Activated naive CD8-positive, alpha-beta T cell treated with anti-CD3 and anti-CD28 coated beads, Interleukin-2, amount 50 U/mL, for 24 hours (primary cell): ENCODE results near the gene PARM1.

ENCODE experiments used
- ATAC-seq: fragments of 150-1000 bp; cut with Tn5 transposase; one replicate; pipeline ENCODE4 v1.10.0; 2021
- DNase-seq: peaks from one replicate; pipeline ENCODE4 v3.0.0; 2021
- H3K27ac Mint-ChIP-seq: one replicate; pipeline ENCODE4 v1.8.0; 2021; ENCODE audit warnings: mild to moderate bottlenecking, mixed read lengths
- H3K27me3 Mint-ChIP-seq: one replicate; pipeline ENCODE4 v1.8.0; 2021; ENCODE audit warnings: mixed read lengths
- H3K36me3 Mint-ChIP-seq: one replicate; pipeline ENCODE4 v1.8.0; 2021; ENCODE audit warnings: low read depth, mixed read lengths
- H3K4me1 Mint-ChIP-seq: one replicate; pipeline ENCODE4 v1.8.0; 2021; ENCODE audit warnings: mixed read lengths
- H3K4me3 Mint-ChIP-seq: one replicate; pipeline ENCODE4 v1.8.0; 2021; ENCODE audit warnings: mild to moderate bottlenecking, moderate library complexity, mixed read lengths
- H3K9me3 Mint-ChIP-seq: one replicate; pipeline ENCODE4 v1.8.0; 2021; ENCODE audit warnings: mixed read lengths

PARM1 gene

DNA sequence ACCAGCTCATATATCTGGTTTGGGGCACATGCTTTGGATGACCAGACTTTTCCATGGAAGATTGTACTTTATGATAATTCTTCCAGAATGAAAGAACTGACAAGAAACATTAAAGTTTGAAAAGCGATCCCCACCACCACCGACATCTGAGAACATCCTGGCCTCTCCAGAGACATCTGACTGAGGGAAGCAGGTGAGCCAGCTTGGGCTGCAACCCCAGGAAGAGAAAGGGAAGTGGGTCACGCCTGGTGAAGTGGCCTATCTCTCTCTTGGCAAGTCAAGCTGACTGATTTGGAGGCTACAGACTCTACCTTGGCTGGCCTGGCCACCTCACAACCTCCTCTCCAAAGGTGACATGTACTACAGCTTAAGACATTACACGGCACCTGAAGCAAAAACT lies 20.7 kb downstream of the PARM1 start:
- Mint-ChIP-seq H3K9me3 (no peaks in the 10 kb centered on the region), H3K4me1 (no peaks in the 10 kb centered on the region), H3K4me3 (no peak overlapping the region), H3K27ac (no peak overlapping the region), H3K27me3 (no peaks in the 10 kb centered on the region), H3K36me3 (no peaks in the 10 kb centered on the region)
- DNase-seq = no peak
- no peak for ATAC-seq

DNA sequence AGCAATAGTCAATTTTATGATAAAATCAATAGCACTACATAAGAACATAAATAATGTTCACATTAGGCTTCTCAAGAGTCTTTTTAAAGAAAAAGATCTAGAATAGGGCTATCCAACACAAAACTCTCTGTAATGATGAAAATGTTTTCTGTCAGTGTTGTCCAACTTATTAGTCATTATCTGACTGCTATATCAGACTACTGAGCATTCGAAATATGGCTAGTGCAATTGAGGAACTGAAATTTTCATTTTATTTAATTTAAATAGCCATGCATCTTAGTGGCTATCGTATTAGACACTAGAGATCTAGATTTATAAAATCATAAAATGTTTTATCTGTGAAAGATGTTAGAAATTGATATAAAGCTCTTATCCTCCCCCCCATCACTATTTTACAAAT lies 26.0 kb downstream of the PARM1 start:
- DNase-seq = no peak
- Mint-ChIP-seq H3K4me1 (no peaks in the 10 kb centered on the region), H3K4me3 (no peak overlapping the region), H3K36me3 (no peaks in the 10 kb centered on the region), H3K27me3 (no peaks in the 10 kb centered on the region), H3K9me3 (peaks cover 15% of the 10 kb centered on the region), H3K27ac (no peak overlapping the region)
- no peak for ATAC-seq

DNA sequence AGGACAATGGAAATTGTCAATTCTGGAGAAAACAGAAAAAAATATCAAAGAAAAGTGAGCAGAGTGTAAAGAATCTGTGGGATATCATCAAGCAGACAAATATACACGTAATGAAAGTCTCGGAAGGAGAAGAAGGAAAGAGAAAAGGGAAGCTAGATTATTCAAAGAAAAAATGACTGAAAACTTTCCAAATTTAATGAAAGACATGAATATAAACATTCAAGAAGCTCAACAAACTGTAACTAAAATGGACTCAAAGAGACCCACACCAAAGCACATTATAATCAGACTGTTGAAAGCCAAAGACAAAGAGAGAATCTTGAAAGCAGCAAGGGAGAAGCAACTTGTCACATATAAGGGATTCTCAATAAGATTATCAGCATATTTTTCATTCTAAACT lies 28.3 kb downstream of the PARM1 start:
- Mint-ChIP-seq H3K4me3 (no peak overlapping the region), H3K36me3 (no peaks in the 10 kb centered on the region), H3K9me3 (peaks cover 15% of the 10 kb centered on the region), H3K27me3 (no peaks in the 10 kb centered on the region), H3K4me1 (no peaks in the 10 kb centered on the region), H3K27ac (no peak overlapping the region)
- DNase-seq (no peak), ATAC-seq (no peak)

DNA sequence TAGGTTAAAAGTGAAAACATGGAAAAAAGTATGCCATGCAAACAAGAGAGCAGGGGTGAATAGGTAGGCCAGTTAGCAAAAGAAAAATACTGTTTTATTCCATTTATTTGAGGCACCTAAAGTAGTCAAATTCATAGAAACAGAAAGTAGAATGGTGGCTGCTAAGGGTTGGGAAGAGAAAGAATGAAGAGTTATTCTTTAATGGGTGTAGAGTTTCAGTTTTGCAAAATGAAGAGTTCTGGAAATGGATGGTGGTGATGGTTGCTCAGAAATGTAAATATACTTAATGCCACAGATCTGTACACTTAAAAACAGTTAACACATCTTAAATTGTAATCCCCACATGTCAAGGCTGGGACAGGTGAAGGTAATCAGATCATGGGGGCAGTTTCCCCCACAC lies 29.7 kb downstream of the PARM1 start:
- Mint-ChIP-seq H3K27ac (no peak overlapping the region), H3K4me1 (no peaks in the 10 kb centered on the region), H3K9me3 (peaks cover 15% of the 10 kb centered on the region), H3K27me3 (no peaks in the 10 kb centered on the region), H3K36me3 (no peaks in the 10 kb centered on the region), H3K4me3 (no peak overlapping the region)
- DNase-seq = no peak
- ATAC-seq = no peak

DNA sequence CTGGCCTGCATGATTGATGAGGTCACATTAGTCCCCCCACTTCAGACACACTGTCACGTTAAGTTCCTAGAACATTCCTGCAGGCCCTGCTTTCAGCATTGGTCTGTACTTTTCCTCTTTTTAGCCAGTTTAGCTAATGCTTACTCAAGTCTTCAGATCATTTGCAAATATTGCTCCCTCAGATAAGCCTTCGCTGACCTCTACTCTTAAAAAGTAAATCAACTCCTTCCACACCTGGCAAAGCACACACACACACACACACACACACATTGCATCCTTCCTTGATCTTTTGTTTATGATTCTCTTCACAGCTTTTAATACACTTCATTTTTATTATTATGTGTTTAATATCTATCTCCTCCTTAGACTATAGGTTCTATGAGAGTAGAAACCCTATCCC lies 31.4 kb downstream of the PARM1 start:
- Mint-ChIP-seq H3K4me3 (no peak overlapping the region), H3K27ac (no peak overlapping the region), H3K36me3 (no peaks in the 10 kb centered on the region), H3K27me3 (no peaks in the 10 kb centered on the region), H3K4me1 (no peaks in the 10 kb centered on the region), H3K9me3 (peaks cover 15% of the 10 kb centered on the region)
- ATAC-seq (no peak), DNase-seq (no peak)

DNA sequence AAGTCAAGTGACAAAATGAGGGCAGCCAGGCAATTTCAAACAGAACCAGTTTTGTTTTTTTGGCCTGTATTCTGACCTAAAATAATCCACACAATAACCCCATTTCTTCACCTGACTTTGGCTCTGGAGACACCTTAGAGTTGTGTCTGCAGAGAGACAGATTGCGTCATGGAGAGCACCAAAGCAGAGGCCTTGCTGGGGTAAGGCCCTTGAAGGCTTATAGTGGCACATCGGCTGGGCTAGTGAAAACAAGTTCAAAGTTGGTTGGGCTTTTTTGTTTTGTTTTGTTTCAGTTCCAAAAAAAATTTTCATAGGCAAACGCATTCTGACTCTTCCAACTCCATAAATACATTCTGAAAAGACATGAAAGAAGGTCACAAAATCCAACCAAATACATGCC lies 34.4 kb downstream of the PARM1 start:
- DNase-seq (no peak), ATAC-seq (no peak)
- Mint-ChIP-seq H3K27ac (no peak overlapping the region), H3K9me3 (no peaks in the 10 kb centered on the region), H3K27me3 (no peaks in the 10 kb centered on the region), H3K4me1 (no peaks in the 10 kb centered on the region), H3K4me3 (no peak overlapping the region), H3K36me3 (no peaks in the 10 kb centered on the region)

DNA sequence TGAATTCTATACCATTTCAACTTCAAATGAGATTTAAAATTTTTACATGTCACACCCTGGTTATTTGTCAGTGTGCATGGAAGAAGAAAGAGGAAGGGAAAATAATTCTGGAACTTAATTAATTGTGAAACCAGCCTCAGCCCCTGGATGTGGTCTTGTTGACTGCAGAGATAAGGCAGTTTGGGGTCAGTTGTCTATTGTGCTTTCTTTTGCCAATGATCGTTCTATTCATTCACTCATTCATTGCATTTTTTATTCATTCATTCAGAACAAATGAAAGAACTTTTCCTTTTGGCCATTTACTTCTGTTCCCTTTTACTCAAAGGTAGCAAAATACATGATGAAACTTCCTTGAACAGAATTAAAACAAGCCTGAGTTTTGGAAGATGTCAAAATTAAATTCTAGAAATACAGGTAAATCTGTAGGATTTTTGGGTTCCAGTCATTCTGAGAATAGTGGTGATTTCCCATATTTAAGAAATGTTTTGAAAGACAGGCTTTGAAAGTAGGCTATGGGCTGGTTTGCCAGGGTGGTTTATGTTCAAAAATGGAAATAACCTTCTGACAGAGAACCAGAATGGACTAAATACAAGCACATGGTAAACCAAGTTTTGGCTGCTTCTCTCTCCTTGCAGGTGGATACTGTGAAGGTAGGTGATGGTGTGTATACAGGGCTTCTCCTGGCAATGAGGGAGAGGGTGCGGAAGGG lies 35.7 kb downstream of the PARM1 start:
- ATAC-seq = no peak
- no peaks in the 10 kb centered on the region for H3K27me3 Mint-ChIP-seq
- H3K4me1 Mint-ChIP-seq = no peaks in the 10 kb centered on the region
- no peak overlapping the region for H3K27ac Mint-ChIP-seq
- peaks cover 1% of the 10 kb centered on the region for H3K9me3 Mint-ChIP-seq
- no peak overlapping the region for H3K4me3 Mint-ChIP-seq
- no peaks in the 10 kb centered on the region for H3K36me3 Mint-ChIP-seq
- DNase-seq = no peak

DNA sequence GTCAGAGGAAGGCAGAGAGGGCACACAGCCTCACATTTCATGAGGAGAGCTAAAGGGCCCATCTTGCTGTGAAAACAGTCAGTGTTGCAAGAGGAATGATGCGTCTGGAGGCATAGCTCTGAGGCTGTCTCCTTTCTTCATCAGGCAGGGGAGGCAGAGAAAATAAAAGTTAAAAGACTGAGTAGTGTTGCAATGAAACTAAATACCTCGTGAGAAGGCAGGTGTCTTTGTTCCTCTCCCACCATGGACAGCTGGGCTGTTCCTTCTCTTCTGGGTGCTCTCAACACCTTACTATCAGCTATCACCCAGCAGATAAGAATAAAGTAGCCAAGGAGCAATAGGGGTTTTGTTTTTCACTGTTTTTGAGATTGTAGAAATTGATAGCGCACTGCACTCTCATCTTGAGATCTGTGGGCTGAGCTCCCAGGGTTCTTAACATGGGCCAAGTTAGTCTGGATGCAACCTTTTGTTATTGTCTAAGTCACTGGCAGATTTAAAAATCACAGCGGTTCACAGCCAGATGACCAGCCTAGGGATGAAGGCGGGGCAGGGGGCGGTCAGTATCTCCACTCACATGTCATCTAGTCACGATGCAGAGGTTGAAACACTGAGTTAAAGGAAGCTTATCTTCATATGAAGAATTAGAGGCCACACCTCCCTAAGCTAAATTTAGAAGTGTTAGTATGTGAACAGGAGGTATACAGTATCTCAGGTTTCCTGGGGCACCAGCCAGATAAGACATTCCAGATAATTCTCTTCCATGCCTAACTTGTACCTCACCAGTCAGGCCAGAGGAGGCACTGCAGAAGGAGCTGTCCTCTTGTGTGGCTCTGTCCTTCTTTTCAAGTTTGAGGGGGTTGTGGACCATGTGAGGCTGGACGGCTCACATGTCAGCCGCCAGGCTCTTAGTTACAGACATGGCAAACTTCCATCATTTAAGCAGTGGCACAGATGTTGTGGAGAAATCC lies 36.9 kb downstream of the PARM1 start:
- Mint-ChIP-seq H3K4me1 (no peaks in the 10 kb centered on the region), H3K27ac (no peak overlapping the region), H3K27me3 (no peaks in the 10 kb centered on the region), H3K36me3 (no peaks in the 10 kb centered on the region), H3K9me3 (peaks cover 4% of the 10 kb centered on the region), H3K4me3 (no peak overlapping the region)
- DNase-seq (no peak), ATAC-seq (no peak)

DNA sequence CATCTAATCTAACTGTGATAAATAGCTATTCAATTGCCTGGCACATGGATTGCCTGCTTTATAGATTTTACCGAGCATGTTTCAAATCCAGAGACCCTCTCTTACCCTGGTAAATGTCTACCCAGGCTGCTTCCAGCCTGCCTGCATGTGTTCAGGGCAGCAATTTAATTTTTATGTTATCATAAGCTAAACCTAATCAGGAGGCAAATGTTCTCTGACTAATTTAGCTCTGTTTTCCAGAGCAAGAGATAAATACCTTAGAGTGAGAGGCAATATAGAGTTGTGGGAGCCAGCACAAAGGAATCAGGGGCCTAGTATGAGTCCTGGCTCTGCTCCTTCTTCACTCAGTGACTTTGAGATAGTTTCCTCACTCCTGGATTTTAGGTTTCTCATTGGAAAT lies 37.7 kb downstream of the PARM1 start:
- no peak for ATAC-seq
- no peak for DNase-seq
- peaks cover 4% of the 10 kb centered on the region for H3K9me3 Mint-ChIP-seq
- H3K27me3 Mint-ChIP-seq = no peaks in the 10 kb centered on the region
- no peak overlapping the region for H3K4me3 Mint-ChIP-seq
- H3K4me1 Mint-ChIP-seq = no peaks in the 10 kb centered on the region
- no peak overlapping the region for H3K27ac Mint-ChIP-seq
- no peaks in the 10 kb centered on the region for H3K36me3 Mint-ChIP-seq

DNA sequence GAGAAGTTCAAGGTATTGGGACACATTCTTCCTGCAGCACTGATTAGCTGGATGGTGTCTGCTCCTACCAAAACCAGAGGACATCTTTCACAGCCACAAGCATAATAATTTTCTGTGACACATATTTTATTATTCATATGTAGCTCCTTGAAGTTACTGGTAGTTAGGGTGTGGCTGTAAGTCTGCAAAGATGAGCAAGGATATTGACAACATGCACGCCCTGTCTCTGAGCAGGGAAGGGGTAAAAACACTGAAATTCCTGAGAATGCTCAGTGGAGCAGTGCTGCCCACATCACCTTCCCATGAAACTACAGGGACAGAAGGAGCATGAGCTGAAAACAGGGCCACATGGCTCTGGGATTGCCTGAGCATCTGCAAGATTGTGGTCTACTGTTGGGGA lies 38.9 kb downstream of the PARM1 start:
- H3K4me3 Mint-ChIP-seq = no peak overlapping the region
- no peak for DNase-seq
- H3K4me1 Mint-ChIP-seq = no peaks in the 10 kb centered on the region
- no peak overlapping the region for H3K27ac Mint-ChIP-seq
- no peak for ATAC-seq
- H3K36me3 Mint-ChIP-seq = no peaks in the 10 kb centered on the region
- H3K9me3 Mint-ChIP-seq = peaks cover 4% of the 10 kb centered on the region
- H3K27me3 Mint-ChIP-seq = no peaks in the 10 kb centered on the region

DNA sequence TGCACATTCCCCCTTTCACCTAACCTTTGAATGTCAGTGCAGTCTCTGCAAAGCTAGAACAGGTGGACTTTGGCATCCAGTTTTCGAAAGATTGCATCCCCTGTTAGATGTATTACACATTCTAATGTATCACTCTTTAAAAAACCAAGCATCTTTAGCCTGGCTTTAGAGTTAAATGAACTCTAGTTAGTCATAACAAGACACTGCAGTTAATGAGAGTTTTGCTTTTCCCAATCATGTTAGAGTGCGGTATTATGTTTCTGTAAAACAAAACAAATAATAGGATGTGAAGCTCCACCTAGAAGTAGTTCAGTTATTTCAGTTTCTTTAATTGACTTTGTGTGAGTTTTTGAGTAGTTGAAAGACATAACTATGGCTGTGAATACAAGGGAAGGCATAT lies 42.2 kb downstream of the PARM1 start:
- Mint-ChIP-seq H3K9me3 (peaks cover 19% of the 10 kb centered on the region), H3K27me3 (no peaks in the 10 kb centered on the region), H3K4me1 (no peaks in the 10 kb centered on the region), H3K4me3 (no peak overlapping the region), H3K27ac (no peak overlapping the region), H3K36me3 (no peaks in the 10 kb centered on the region)
- ATAC-seq (no peak), DNase-seq (no peak)

DNA sequence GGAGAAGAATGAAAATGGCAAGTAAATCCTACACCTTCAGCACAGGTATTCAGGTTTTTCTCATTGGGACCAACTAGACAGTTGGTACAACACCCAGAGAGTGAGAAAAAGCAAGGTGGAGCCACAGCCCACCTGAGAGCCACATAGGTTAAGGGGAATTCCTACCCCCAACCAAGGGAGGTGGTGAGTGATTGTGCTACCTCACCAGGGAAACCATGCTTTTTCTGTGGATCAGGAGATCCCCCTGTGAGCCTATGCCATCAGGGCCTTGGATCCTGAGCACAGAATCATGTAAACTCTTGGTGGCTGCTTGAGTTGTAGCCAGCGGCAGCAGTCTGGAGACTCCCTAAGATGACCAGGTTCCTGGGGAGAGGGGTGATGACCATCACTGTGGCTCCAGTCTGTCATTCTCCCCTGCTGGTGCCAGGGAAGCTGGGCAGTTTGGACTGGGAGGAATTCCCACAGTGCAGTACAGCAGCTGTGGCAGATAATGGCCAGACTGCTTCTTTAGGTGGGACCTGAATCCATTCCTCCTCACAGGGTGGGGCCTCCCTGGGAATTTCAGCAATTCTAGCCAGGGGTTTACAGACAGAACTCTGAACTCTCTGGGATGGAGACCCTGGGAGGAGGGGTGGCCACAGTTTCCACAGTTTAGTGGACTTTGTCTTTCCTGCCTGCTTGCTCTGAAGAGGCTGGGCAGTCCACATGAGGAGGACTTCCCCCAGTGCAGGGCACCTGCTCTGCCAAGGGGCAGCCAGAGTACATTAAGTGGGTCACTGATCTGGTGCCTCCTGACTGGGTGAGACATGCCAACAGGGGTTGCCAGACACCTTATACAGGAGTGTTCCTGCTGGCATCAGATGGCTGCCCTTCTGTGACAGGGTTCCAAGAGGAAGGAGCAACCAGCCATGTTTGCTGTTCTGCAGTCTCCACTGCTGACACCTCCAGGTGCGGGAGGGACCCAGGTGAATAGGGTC lies 43.2 kb downstream of the PARM1 start:
- Mint-ChIP-seq H3K36me3 (no peaks in the 10 kb centered on the region), H3K4me3 (no peak overlapping the region), H3K4me1 (no peaks in the 10 kb centered on the region), H3K9me3 (peaks cover 21% of the 10 kb centered on the region), H3K27ac (no peak overlapping the region), H3K27me3 (no peaks in the 10 kb centered on the region)
- ATAC-seq = no peak
- DNase-seq = no peak

DNA sequence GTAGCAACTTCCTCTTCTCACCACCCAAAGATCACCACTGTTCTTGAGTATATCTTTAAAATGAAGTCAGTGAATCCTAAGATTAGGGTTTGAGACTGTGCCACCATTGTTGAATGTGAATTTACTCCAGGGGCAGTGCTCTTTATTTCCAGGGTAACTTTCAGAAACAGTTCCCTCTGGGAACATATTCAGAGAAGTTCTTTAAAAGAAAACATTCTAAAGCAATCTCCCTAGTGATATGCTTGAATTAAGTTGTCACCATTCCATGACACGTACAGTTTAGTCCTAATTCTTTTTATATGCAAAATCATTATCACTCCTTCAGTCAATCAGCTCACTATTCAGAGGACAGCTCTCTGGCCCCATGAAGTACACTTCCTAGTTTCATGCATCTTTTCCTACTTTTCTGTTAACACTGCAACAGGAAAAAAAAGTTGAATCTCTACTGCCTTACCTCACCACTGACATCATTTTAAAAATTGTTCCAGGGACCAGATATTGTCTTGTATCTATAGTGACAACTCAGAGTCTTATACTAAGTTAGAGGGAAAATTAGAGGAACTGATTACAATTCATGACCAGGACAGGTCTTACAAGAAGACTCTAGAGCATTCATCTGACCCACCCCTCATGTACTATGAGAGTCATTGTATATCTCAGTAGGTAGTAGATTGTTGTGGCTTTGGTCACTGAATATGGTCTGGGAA lies 49.8 kb downstream of the PARM1 start:
- Mint-ChIP-seq H3K4me3 (no peak overlapping the region), H3K27ac (no peak overlapping the region), H3K36me3 (no peaks in the 10 kb centered on the region), H3K9me3 (peaks cover 13% of the 10 kb centered on the region), H3K4me1 (no peaks in the 10 kb centered on the region), H3K27me3 (no peaks in the 10 kb centered on the region)
- no peak for ATAC-seq
- DNase-seq = no peak

DNA sequence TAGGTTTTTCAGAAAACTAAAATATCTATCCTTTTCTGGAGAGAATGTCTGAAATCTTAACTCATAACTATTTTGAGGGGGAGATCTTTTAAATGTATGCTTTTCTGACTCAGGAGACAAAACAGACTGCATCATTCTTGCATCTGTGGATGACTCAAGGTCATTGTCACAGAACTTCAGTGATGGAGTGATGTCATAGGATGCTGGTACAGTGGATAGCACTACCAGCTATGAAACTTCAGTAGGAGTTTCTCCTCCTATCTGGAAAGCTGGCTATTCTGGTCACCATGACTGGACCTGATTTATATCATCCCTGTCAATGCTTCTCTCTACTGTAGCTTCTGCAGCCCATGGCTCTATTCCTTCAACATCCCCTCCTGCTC lies 50.3 kb downstream of the PARM1 start:
- DNase-seq (no peak), ATAC-seq (no peak)
- Mint-ChIP-seq H3K36me3 (no peaks in the 10 kb centered on the region), H3K4me1 (no peaks in the 10 kb centered on the region), H3K9me3 (peaks cover 13% of the 10 kb centered on the region), H3K27me3 (no peaks in the 10 kb centered on the region), H3K4me3 (no peak overlapping the region), H3K27ac (no peak overlapping the region)
